Endothelial cell of umbilical vein (primary cell): ENCODE measurements around the gene ZNF701. TPM values are rescaled to one million over a fixed set of nuclear protein-coding genes. Genes with fewer than 3 reads are reported as not detected.
"Not testable (repeated sequence)": the region's sequence is repeated elsewhere in the genome, so short reads cannot be mapped to it uniquely, and the experiment has no call there.

Experiments
- BruUV-seq: library from RNA; stranded (reverse); fragments of 400-500 nt; replicated peaks from 2 replicates; lab custom pipeline; 2021; lab: Mats Ljungman, UMichigan
- CTCF ChIA-PET: fragments of 300-600, 350-600 bp; sonication (Branson Sonifier 250); formaldehyde crosslinking; loops from one replicate; lab custom pipeline; 2021; ENCODE audit warnings: antibody characterized with exemption, inconsistent platforms; lab: Charles Lee
- POLR2A ChIA-PET: fragments of 300-600, 350-600 bp; sonication (Branson Sonifier 250); formaldehyde crosslinking; loops from one replicate; lab custom pipeline; 2021; ENCODE audit warnings: antibody characterized with exemption, inconsistent platforms; lab: Charles Lee
- DNase-seq: peaks from one replicate; pipeline ENCODE4 v3.0.0-alpha.2; 2011; ENCODE audit warnings: low read depth, low spot score
- FAIRE-seq: peaks from 2 replicates; lab custom pipeline; 2011; peaks lifted over from hg19 to GRCh38; lab: Jason Lieb, UNC
- H2AFZ ChIP-seq: 2 replicates; pipeline ENCODE4 v1.6.0; 2012; ENCODE audit warnings: low read depth, low read length, control low read depth, inconsistent platforms
- H3K27ac ChIP-seq: 2 replicates; pipeline ENCODE4 v1.5.1; 2011; ENCODE audit warnings: low read depth, mild to moderate bottlenecking, control low read depth, low read length, moderate library complexity; ENCODE audit not compliant: insufficient read depth
- H3K27me3 ChIP-seq, 2 experiments: 2 replicates each; pipeline versions ENCODE4 v1.6.0 to v1.6.1; 2011; ENCODE audit warnings: low read length in 2 of 2, mixed read lengths in 1 of 2; ENCODE audit not compliant: control insufficient read depth in 2 of 2, insufficient read depth in 2 of 2
- H3K36me3 ChIP-seq, 2 experiments: 2 replicates in 1 of 2; 3 replicates in 1 of 2; pipeline ENCODE4 v1.5.1; 2011; ENCODE audit warnings: low read length in 2 of 2, mild to moderate bottlenecking in 1 of 2, moderate library complexity in 1 of 2; ENCODE audit not compliant: control insufficient read depth in 2 of 2, insufficient read depth in 2 of 2; ENCODE audit errors: extremely low read depth in 1 of 2
- H3K4me1 ChIP-seq: 3 replicates; pipeline ENCODE4 v1.5.1; 2011; ENCODE audit warnings: mild to moderate bottlenecking, low read length; ENCODE audit not compliant: control insufficient read depth, insufficient read depth; ENCODE audit errors: extremely low read depth
- H3K4me2 ChIP-seq: 2 replicates; pipeline ENCODE4 v1.6.1; 2011; ENCODE audit warnings: low read length, control low read depth, mixed read lengths; ENCODE audit not compliant: insufficient read depth
- H3K4me3 ChIP-seq, 3 experiments: fragments of 200-600 bp in 1 of 3; sonication (generic), shearing (Covaris generic) in 1 of 3; replicated peaks in 1 of 3; 2 replicates each; pipeline ENCODE4 v1.5.1; 2011 to 2016; ENCODE audit warnings: control low read depth in 3 of 3, low read length in 3 of 3, mild to moderate bottlenecking in 2 of 3, inconsistent platforms in 1 of 3, low read depth in 1 of 3, moderate library complexity in 1 of 3; ENCODE audit not compliant: insufficient read depth in 1 of 3
- H3K79me2 ChIP-seq: 2 replicates; pipeline ENCODE4 v1.6.0; 2012; ENCODE audit warnings: low read length, inconsistent platforms; ENCODE audit not compliant: control insufficient read depth, insufficient read depth
- H3K9ac ChIP-seq: replicated peaks from 2 replicates; pipeline ENCODE3; 2011; ENCODE audit warnings: low read length, control low read depth; ENCODE audit not compliant: insufficient read depth; ENCODE audit errors: extremely low read depth
- H3K9me1 ChIP-seq: replicated peaks from 3 replicates; pipeline ENCODE4 v1.6.0; 2011; ENCODE audit warnings: mild to moderate bottlenecking, low read length; ENCODE audit not compliant: control insufficient read depth, insufficient read depth; ENCODE audit errors: extremely low read depth
- H3K9me3 ChIP-seq: replicated peaks from 2 replicates; pipeline ENCODE4 v1.5.1; 2012; ENCODE audit warnings: low read length, inconsistent platforms; ENCODE audit not compliant: control insufficient read depth, insufficient read depth
- H4K20me1 ChIP-seq: replicated peaks from 2 replicates; pipeline ENCODE3; 2011; ENCODE audit warnings: mild to moderate bottlenecking, low read length; ENCODE audit not compliant: control insufficient read depth, insufficient read depth; ENCODE audit errors: extremely low read depth
- EZH2 ChIP-seq: IDR thresholded peaks from 2 replicates; pipeline ENCODE4 v1.6.1; 2012; ENCODE audit warnings: borderline replicate concordance, low read depth, mild to moderate bottlenecking, moderate library complexity, low read length, inconsistent platforms; ENCODE audit not compliant: severe bottlenecking
- FOS ChIP-seq: IDR thresholded peaks from 2 replicates; pipeline ENCODE4 v1.6.1; 2011; ENCODE audit warnings: mild to moderate bottlenecking, low read length, moderate library complexity, borderline replicate concordance; ENCODE audit not compliant: insufficient read depth
- GATA2 ChIP-seq: IDR thresholded peaks from 2 replicates; pipeline ENCODE4 v1.7.0; 2011; ENCODE audit warnings: low read depth, mild to moderate bottlenecking, moderate library complexity, mixed read lengths, low read length; ENCODE audit not compliant: insufficient read length, insufficient read depth
- JUN ChIP-seq: IDR thresholded peaks from 2 replicates; pipeline ENCODE4 v1.6.1; 2011; ENCODE audit warnings: borderline replicate concordance, low read depth; ENCODE audit not compliant: insufficient read length, insufficient read depth
- MYC ChIP-seq: IDR thresholded peaks from one replicate; pipeline ENCODE4 v1.6.1; 2011; ENCODE audit warnings: mild to moderate bottlenecking, low read depth, low read length
- POLR2A ChIP-seq: IDR thresholded peaks from 2 replicates; pipeline ENCODE4 v1.6.1; 2012; ENCODE audit warnings: low read depth, mild to moderate bottlenecking, control low read depth, low read length
- POLR2AphosphoS5 ChIP-seq: IDR thresholded peaks from 2 replicates; pipeline ENCODE4 v1.6.1; 2012; ENCODE audit warnings: low read depth, mild to moderate bottlenecking, control low read depth, low read length, moderate library complexity; ENCODE audit not compliant: insufficient read depth
- dilution Hi-C: fragments of 300-500 bp; cut with MboI; formaldehyde crosslinking; loops from one replicate; pipeline ENCODE4 v1.15.0; 2019; ENCODE audit warnings: low sequenced_read_pairs; ENCODE audit not compliant: extremely low pct_ligation_motif_present
- intact Hi-C: fragments of 100-400 bp; cut with micrococcal nuclease; formaldehyde crosslinking; loops from one replicate; pipeline ENCODE4 v1.10.0; 2022
- polyA plus RNA-seq, 4 experiments: library from polyadenylated mRNA; depleted of rRNA in 3 of 4; stranded (reverse) in 3 of 4; unstranded in 1 of 4; fragments of >200 nt; gene quantifications; 2 replicates each; pipeline versions ENCODE4 v1.2.1 to v1.2.3, GENCODE V29; 2011 to 2012; ENCODE audit warnings: missing spikeins in 1 of 4
- total RNA-seq: library from RNA; stranded (reverse); gene quantifications from 2 replicates; pipeline ENCODE4 v1.2.3, GENCODE V29; 2021
- TF ChIP-seq, protein P1 (sequence below), 2 donors: IDR thresholded peaks; 1 replicate in 1 of 2; 2 replicates in 1 of 2; pipeline ENCODE4 v1.5.1; 2011; ENCODE audit warnings: low read length in 2 of 2, mild to moderate bottlenecking in 2 of 2, moderate library complexity in 2 of 2, control low read depth in 1 of 2, inconsistent platforms in 1 of 2, low read depth in 1 of 2; ENCODE audit not compliant: insufficient read depth in 1 of 2; ENCODE audit errors: extremely low read depth in 1 of 2
- TF ChIP-seq, protein P2 (sequence below): IDR thresholded peaks from 2 replicates; pipeline ENCODE4 v1.6.1; 2011; ENCODE audit not compliant: insufficient read depth, insufficient read length

ZNF701 gene
- total and polyA plus RNA-seq, 2 donors (not counting 3 experiments of a cell fraction or from before 2014, with no cell fraction given), result 4.4 to 12.1 TPM

DNA sequence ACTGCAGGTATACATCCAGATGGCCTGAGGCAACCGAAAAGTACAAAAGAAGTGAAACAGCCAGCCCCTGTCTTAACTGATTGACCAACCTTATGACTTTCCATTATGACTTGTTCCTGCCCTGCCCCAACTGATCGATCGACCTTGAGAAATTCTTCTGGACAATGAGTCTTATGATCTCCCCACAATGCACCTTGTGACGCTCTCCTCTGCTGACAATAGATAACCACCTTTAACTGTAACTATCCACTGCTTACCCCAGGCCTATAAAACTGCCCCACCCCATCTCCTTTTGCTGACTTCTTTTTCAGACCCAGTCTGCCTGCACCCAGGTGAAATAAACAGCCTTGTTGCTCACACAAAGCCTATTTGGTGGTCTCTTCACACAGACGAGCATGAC lies 56.8 kb downstream of the ZNF701 start:
- TF ChIP-seq FOS, result no peak
- TF ChIP-seq, protein P1, sequence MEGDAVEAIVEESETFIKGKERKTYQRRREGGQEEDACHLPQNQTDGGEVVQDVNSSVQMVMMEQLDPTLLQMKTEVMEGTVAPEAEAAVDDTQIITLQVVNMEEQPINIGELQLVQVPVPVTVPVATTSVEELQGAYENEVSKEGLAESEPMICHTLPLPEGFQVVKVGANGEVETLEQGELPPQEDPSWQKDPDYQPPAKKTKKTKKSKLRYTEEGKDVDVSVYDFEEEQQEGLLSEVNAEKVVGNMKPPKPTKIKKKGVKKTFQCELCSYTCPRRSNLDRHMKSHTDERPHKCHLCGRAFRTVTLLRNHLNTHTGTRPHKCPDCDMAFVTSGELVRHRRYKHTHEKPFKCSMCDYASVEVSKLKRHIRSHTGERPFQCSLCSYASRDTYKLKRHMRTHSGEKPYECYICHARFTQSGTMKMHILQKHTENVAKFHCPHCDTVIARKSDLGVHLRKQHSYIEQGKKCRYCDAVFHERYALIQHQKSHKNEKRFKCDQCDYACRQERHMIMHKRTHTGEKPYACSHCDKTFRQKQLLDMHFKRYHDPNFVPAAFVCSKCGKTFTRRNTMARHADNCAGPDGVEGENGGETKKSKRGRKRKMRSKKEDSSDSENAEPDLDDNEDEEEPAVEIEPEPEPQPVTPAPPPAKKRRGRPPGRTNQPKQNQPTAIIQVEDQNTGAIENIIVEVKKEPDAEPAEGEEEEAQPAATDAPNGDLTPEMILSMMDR (IDR thresholded peaks at IDR 0.05; ENCODE audit: extremely low read depth in 1 of 2, insufficient read depth in 1 of 2, low read depth in 1 of 2, low read length in 2 of 2), result no peak
- no peak for TF ChIP-seq EZH2
- no peak for TF ChIP-seq MYC
- TF ChIP-seq JUN, result no peak
- TF ChIP-seq, protein P2, sequence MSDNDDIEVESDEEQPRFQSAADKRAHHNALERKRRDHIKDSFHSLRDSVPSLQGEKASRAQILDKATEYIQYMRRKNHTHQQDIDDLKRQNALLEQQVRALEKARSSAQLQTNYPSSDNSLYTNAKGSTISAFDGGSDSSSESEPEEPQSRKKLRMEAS, result no peak
- no peak for TF ChIP-seq POLR2AphosphoS5
- TF ChIP-seq GATA2, result no peak
- no peak for TF ChIP-seq POLR2A
- Histone ChIP-seq H3K9me3 (no peaks in the 10 kb centered on the region), H3K79me2 (no peaks in the 10 kb centered on the region), H3K4me1 (no peaks in the 10 kb centered on the region), H3K4me2 (no peak overlapping the region), H3K36me3 (peaks cover 0 to 4% of the 10 kb centered on the region in 2 experiments), H3K9me1 (no peaks in the 10 kb centered on the region), H2AFZ (no peak overlapping the region), H3K27me3 (no peaks in the 10 kb centered on the region), H3K9ac (no peak overlapping the region), H4K20me1 (no peaks in the 10 kb centered on the region), H3K27ac (no peak overlapping the region), H3K4me3 (no peak overlapping the region)
- BruUV-seq, result no TSS peak
- DNase-seq (no peak), FAIRE-seq (no peak)
- ChIA-PET CTCF (no interaction called here), POLR2A (no interaction called here)
- intact Hi-C loops, result no loop called here
- dilution Hi-C loops, result no loop called here

DNA sequence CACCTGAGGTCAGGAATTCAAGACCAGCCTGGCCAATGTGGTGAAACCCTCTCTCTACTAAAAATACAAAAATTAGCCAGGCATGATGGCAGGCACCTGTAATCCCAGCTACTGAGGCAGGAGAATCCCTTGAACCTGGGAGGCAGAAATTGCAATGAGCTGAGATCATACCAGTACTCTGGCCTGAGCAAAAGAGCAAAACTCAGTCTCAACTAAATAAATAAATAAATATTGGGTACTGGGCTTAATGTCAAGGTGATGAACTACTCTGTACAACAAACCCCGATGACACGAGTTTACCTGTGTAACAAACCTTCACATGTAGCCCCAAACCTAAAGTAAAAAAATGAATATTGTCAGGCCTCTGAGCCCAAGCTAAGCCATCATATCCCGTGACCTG lies 57.4 kb downstream of the ZNF701 start:
- intact Hi-C loops, H3K27ac ChIP-seq: not testable (repeated sequence)

More for the DNA sequence above, 57.4 kb downstream of the ZNF701 start:
- H4K20me1 ChIP-seq, CTCF ChIA-PET, H3K4me1 ChIP-seq, H3K27me3 ChIP-seq, BruUV-seq, H3K36me3 ChIP-seq, H3K9me3 ChIP-seq, H3K4me3 ChIP-seq, H2AFZ ChIP-seq, DNase-seq, FAIRE-seq, dilution Hi-C loops, H3K9ac ChIP-seq, H3K9me1 ChIP-seq, H3K4me2 ChIP-seq, POLR2A ChIA-PET, H3K79me2 ChIP-seq: not testable (repeated sequence)
